ENCODE measurements around the gene SOAT2.
A peak's percentile ranks its signal among the peaks of the same experiment; 100 is the strongest.
"Not testable (repeated sequence)": the region's sequence is repeated elsewhere in the genome, so short reads cannot be mapped to it uniquely, and the experiment has no call there.

Gene SOAT2

GRCh38 chr12:53079226-53080117, 23.8 kb upstream of the SOAT2 start, which contains the start of gene SPRYD3:
Gene SPRYD3 (minus strand): TSS chr12:53079390. CDS start chr12:53079333, 57 bp downstream.
- H3K9me3 ChIP-seq (ENCODE audit: control insufficient read depth, low read length), result no peaks in the 10 kb centered on the region
- peaks cover 6% of the 10 kb centered on the region for H3K36me3 ChIP-seq (ENCODE audit: control insufficient read depth, insufficient read depth, low read length)
- H3K4me3 ChIP-seq (ENCODE audit: low read length), result peak within 1 kb of the TSS; percentile 91
- H3K27me3 ChIP-seq (ENCODE audit: control insufficient read depth, insufficient read depth, low read length), result no peaks in the 10 kb centered on the region
- peak within 1 kb of the TSS; percentile 81 for H3K9ac ChIP-seq (ENCODE audit: low read length)
- H3K4me1 ChIP-seq (ENCODE audit: control insufficient read depth, insufficient read depth, low read length), result peaks cover 23% of the 10 kb centered on the region

- H3K4me1 ChIP-seq (ENCODE audit: control insufficient read depth, insufficient read depth, low read length), result peaks cover 12% of the 10 kb centered on the region
- no peak overlapping the region for H3K9ac ChIP-seq (ENCODE audit: low read length)
- no peak overlapping the region for H3K4me3 ChIP-seq (ENCODE audit: low read length)
- no peaks in the 10 kb centered on the region for H3K9me3 ChIP-seq (ENCODE audit: control insufficient read depth, low read length)
- no peaks in the 10 kb centered on the region for H3K36me3 ChIP-seq (ENCODE audit: control insufficient read depth, insufficient read depth, low read length)
- no peaks in the 10 kb centered on the region for H3K27me3 ChIP-seq (ENCODE audit: control insufficient read depth, insufficient read depth, low read length)
Measured at GRCh38 chr12:53082637-53083175, 20.6 kb upstream of the SOAT2 start.

GRCh38 chr12:53086361-53086760, 16.9 kb upstream of the SOAT2 start:
- Histone ChIP-seq H3K27me3 (ENCODE audit: control insufficient read depth, insufficient read depth, low read length) (no peaks in the 10 kb centered on the region), H3K36me3 (ENCODE audit: control insufficient read depth, insufficient read depth, low read length) (no peaks in the 10 kb centered on the region), H3K4me3 (ENCODE audit: low read length) (no peak overlapping the region), H3K4me1 (ENCODE audit: control insufficient read depth, insufficient read depth, low read length) (no peaks in the 10 kb centered on the region), H3K9me3 (ENCODE audit: control insufficient read depth, low read length) (no peaks in the 10 kb centered on the region), H3K9ac (ENCODE audit: low read length) (no peak overlapping the region)

DNA sequence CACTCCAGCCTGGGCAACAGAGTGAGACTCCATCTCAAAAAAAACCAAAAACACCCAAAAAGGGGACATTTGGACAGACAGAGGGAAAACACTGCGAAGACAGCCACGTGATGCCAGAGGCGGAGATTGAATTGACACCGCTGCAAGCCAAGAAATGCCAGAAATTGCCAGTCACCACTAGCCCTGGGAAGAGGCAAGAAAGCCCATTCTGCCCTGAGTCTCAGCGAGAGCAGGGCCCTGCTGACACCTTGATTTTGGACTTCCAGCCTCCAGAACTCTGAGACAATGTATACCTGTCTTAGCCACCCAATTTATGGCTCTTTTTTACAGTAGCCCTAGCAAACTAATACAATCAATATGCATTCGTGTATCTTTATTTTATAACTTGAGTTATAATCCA, 13.2 kb upstream of the SOAT2 start:
- no peak overlapping the region for H3K4me3 ChIP-seq (ENCODE audit: low read length)
- no peak overlapping the region for H3K9ac ChIP-seq (ENCODE audit: low read length)
- H3K36me3 ChIP-seq (ENCODE audit: control insufficient read depth, insufficient read depth, low read length), result no peaks in the 10 kb centered on the region
- H3K9me3 ChIP-seq (ENCODE audit: control insufficient read depth, low read length), result no peaks in the 10 kb centered on the region
- no peaks in the 10 kb centered on the region for H3K27me3 ChIP-seq (ENCODE audit: control insufficient read depth, insufficient read depth, low read length)
- peaks cover 4% of the 10 kb centered on the region for H3K4me1 ChIP-seq (ENCODE audit: control insufficient read depth, insufficient read depth, low read length)

DNA sequence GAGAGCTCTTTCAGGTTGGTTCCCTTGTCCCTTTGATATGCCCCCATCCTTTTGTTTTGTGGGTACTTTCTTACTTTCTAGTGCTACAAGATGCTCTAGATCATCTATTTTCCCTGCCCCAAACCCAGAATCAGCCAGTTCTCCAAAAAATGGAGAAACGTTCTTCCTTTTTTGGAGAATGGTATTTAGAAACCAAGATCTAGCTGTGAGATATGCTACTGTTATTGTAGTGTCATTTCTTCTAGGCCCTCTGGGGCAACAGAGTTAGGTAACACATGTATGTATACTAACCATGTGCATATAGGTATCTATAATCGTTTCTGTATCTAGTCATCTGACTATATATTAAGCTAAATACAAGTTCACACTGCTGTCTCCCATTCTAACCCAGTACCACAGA, 12.7 kb upstream of the SOAT2 start:
- Histone ChIP-seq H3K36me3 (ENCODE audit: control insufficient read depth, insufficient read depth, low read length) (no peaks in the 10 kb centered on the region), H3K9me3 (ENCODE audit: control insufficient read depth, low read length) (no peaks in the 10 kb centered on the region)

GRCh38 chr12:53091756-53092155, 11.5 kb upstream of the SOAT2 start:
- H3K9ac ChIP-seq (ENCODE audit: low read length), result no peak overlapping the region
- no peak overlapping the region for H3K4me3 ChIP-seq (ENCODE audit: low read length)
- H3K4me1 ChIP-seq (ENCODE audit: control insufficient read depth, insufficient read depth, low read length), result peaks cover 9% of the 10 kb centered on the region
- H3K27me3 ChIP-seq (ENCODE audit: control insufficient read depth, insufficient read depth, low read length), result peaks cover 9% of the 10 kb centered on the region
- no peaks in the 10 kb centered on the region for H3K36me3 ChIP-seq (ENCODE audit: control insufficient read depth, insufficient read depth, low read length)
- no peaks in the 10 kb centered on the region for H3K9me3 ChIP-seq (ENCODE audit: control insufficient read depth, low read length)

More for the DNA sequence above, 12.7 kb upstream of the SOAT2 start:
- H3K4me3 ChIP-seq (ENCODE audit: low read length), result no peak overlapping the region
- H3K4me1 ChIP-seq (ENCODE audit: control insufficient read depth, insufficient read depth, low read length), result peaks cover 4% of the 10 kb centered on the region
- no peak overlapping the region for H3K9ac ChIP-seq (ENCODE audit: low read length)
- H3K27me3 ChIP-seq (ENCODE audit: control insufficient read depth, insufficient read depth, low read length), result no peaks in the 10 kb centered on the region

- H3K4me3 ChIP-seq (ENCODE audit: low read length), result no peak overlapping the region
- no peaks in the 10 kb centered on the region for H3K36me3 ChIP-seq (ENCODE audit: control insufficient read depth, insufficient read depth, low read length)
- H3K9me3 ChIP-seq (ENCODE audit: control insufficient read depth, low read length), result no peaks in the 10 kb centered on the region
- H3K27me3 ChIP-seq (ENCODE audit: control insufficient read depth, insufficient read depth, low read length), result peaks cover 27% of the 10 kb centered on the region
- H3K9ac ChIP-seq (ENCODE audit: low read length), result peak overlapping the region; percentile 34
- H3K4me1 ChIP-seq (ENCODE audit: control insufficient read depth, insufficient read depth, low read length), result peaks cover 26% of the 10 kb centered on the region
Measured at GRCh38 chr12:53093777-53094393, 9.4 kb upstream of the SOAT2 start.

DNA sequence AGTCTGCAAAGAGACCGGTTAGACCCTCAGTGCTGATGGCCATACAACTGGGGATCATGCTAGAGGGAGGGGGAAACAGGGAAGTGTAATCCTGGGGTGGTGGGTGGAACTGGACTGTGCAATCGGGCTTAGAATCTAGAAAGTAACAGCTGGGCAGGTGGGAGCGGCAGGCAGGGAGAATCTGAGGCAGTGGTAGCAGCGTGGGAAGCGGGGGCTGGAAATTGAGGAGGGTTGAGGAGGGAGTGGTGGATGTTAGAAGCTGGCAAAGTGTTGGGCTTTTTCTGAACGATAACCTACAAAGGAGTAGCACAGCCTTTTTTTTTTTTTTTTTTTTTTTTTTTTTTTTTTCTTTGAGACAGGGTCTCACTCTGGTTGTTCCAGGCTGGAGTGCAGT, 8.9 kb upstream of the SOAT2 start:
- H3K9me3 ChIP-seq (ENCODE audit: control insufficient read depth, low read length), result no peaks in the 10 kb centered on the region
- H3K4me3 ChIP-seq (ENCODE audit: low read length), result no peak overlapping the region
- peaks cover 31% of the 10 kb centered on the region for H3K27me3 ChIP-seq (ENCODE audit: control insufficient read depth, insufficient read depth, low read length)
- H3K36me3 ChIP-seq (ENCODE audit: control insufficient read depth, insufficient read depth, low read length), result no peaks in the 10 kb centered on the region
- peaks cover 31% of the 10 kb centered on the region for H3K4me1 ChIP-seq (ENCODE audit: control insufficient read depth, insufficient read depth, low read length)
- H3K9ac ChIP-seq (ENCODE audit: low read length), result peak overlapping the region; percentile 34

DNA sequence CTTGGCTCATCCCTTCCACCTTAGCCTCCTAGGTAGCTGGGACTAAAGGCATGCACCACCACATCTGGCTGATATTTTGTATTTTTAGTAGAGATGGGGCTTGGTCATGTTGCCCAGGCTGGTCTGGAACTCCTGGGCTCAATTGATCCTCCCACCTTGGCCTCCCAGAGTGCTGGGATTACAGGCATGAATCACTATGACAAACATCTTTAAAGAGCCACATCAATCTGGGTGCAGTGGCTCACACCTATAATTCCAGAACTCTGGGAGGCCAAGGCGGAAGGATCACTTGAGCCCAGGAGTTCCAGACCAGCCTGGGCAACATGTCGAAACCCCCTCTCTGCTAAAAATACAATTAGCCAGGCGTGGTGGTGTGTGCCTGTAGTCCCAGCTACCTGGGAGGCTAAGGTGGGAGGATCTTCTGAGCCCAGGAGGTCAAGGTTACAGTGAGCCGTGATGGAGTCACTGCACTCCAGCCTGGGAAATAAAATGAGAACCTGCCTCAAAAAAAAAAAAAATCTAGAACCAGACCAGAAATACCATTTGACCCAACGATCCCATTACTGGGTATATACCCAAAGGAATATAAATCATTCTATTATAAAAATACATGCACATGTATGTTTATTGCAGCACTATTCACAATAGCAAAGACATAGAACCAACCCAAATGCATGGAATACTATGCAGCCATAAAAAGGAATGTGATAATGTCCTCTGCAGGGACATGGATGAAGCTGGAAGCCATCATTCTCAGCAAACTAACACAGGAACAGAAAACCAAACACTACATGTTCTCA, 8.3 kb upstream of the SOAT2 start:
- H3K9me3 ChIP-seq (ENCODE audit: control insufficient read depth, low read length); H3K4me3 ChIP-seq (ENCODE audit: low read length); H3K9ac ChIP-seq (ENCODE audit: low read length); H3K36me3 ChIP-seq (ENCODE audit: control insufficient read depth, insufficient read depth, low read length): not testable (repeated sequence)
- Histone ChIP-seq H3K27me3 (ENCODE audit: control insufficient read depth, insufficient read depth, low read length) (peaks cover 31% of the 10 kb centered on the region), H3K4me1 (ENCODE audit: control insufficient read depth, insufficient read depth, low read length) (peaks cover 32% of the 10 kb centered on the region)

- not testable (repeated sequence) for H3K4me3 ChIP-seq (ENCODE audit: low read length); H3K36me3 ChIP-seq (ENCODE audit: control insufficient read depth, insufficient read depth, low read length); H3K9me3 ChIP-seq (ENCODE audit: control insufficient read depth, low read length); H3K9ac ChIP-seq (ENCODE audit: low read length)
- Histone ChIP-seq H3K27me3 (ENCODE audit: control insufficient read depth, insufficient read depth, low read length) (peaks cover 31% of the 10 kb centered on the region), H3K4me1 (ENCODE audit: control insufficient read depth, insufficient read depth, low read length) (peaks cover 32% of the 10 kb centered on the region)
Measured at GRCh38 chr12:53095596-53095895, 7.7 kb upstream of the SOAT2 start.

DNA sequence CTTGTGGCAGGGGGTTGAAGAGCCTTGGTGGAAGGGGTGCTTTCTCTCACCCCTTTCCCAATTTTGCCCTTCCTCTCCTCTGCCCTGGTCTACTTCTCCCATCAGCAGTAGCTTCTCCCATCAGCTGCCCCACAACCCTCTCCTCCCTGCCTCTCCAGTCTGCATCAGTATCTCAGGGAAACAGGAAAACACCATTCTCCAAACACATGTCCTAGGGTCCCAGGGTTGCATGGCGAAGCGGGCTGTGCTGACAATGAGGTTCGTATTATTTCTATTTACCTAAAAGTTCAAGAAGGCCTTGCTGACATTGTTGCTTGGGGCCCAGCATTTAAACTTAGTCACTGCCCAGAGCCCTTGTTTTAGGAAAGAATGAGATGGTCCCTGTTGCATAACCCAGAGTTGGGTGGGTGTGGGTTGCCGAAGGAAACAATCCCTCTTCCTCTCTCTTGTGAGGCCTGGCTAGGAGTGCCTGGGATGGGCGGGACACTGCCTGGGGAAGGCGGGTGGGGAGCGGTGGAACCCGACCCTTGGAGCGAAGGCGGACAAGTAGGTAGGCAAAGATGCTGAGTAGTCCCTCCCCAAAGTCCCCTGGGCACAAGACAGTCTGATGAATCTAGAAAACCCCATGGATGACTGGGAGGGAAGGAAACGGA, 7.1 kb upstream of the SOAT2 start:
- Histone ChIP-seq H3K9me3 (ENCODE audit: control insufficient read depth, low read length) (no peaks in the 10 kb centered on the region), H3K4me3 (ENCODE audit: low read length) (no peak overlapping the region), H3K4me1 (ENCODE audit: control insufficient read depth, insufficient read depth, low read length) (peaks cover 32% of the 10 kb centered on the region), H3K36me3 (ENCODE audit: control insufficient read depth, insufficient read depth, low read length) (no peaks in the 10 kb centered on the region), H3K27me3 (ENCODE audit: control insufficient read depth, insufficient read depth, low read length) (peaks cover 31% of the 10 kb centered on the region), H3K9ac (ENCODE audit: low read length) (peak overlapping the region; percentile 65)
